CD4-positive, alpha-beta T cell treated with Interleukin-4 for 1 hour (primary cell): Measurements from ENCODE around the gene MCAM.

Experiments
- DNase-seq, 2 donors: peaks; one replicate each; pipeline ENCODE4 v3.0.0-alpha.2; 2020 to 2022

The MCAM gene

GRCh38 chr11:119324189-119324588 lies 7.3 kb upstream of the MCAM start:
- no peak for DNase-seq

- DNase-seq, result peak; percentile 70 to 79
Measured at GRCh38 chr11:119323532-119324033, 6.7 kb upstream of the MCAM start.

- no peak for DNase-seq
Measured at GRCh38 chr11:119322921-119323531, 6.1 kb upstream of the MCAM start.

- no peak for DNase-seq
Measured at GRCh38 chr11:119322360-119322739, 5.4 kb upstream of the MCAM start.

GRCh38 chr11:119320776-119321524 lies 4.0 kb upstream of the MCAM start:
- DNase-seq, result peak in 1 of 2 donors; percentile 41

- DNase-seq, result no peak
Measured at GRCh38 chr11:119320240-119320775, 3.4 kb upstream of the MCAM start.

- DNase-seq, result no peak
Measured at GRCh38 chr11:119319700-119320239, 2.8 kb upstream of the MCAM start.

GRCh38 chr11:119319136-119319699 lies 2.3 kb upstream of the MCAM start:
- DNase-seq, result no peak

- peak; percentile 39 to 51 for DNase-seq
Measured at GRCh38 chr11:119318240-119319135, 1.6 kb upstream of the MCAM start.

- DNase-seq, result no peak
Measured at GRCh38 chr11:119317592-119318239, 786 bp upstream of the MCAM start.

- DNase-seq, result no peak
Measured at GRCh38 chr11:119316016-119316728, 758 bp downstream of the MCAM start.

- peak; percentile 46 to 48 for DNase-seq
Measured at GRCh38 chr11:119315131-119316015, 1.6 kb downstream of the MCAM start.

GRCh38 chr11:119314726-119315125 lies 2.2 kb downstream of the MCAM start:
- no peak for DNase-seq

- DNase-seq, result no peak
Measured at GRCh38 chr11:119310682-119311052, 6.3 kb downstream of the MCAM start.

GRCh38 chr11:119309953-119310681 lies 6.8 kb downstream of the MCAM start:
- DNase-seq, result no peak

GRCh38 chr11:119309411-119309810 lies 7.5 kb downstream of the MCAM start:
- no peak for DNase-seq

- DNase-seq, result no peak
Measured at GRCh38 chr11:119307974-119308373, 9.0 kb downstream of the MCAM start.

GRCh38 chr11:119307219-119307618 lies 9.7 kb downstream of the MCAM start:
- no peak for DNase-seq

GRCh38 chr11:119306373-119306890 lies 10.5 kb downstream of the MCAM start:
- DNase-seq, result peak in 1 of 2 donors; percentile 55
